ENCODE data around the gene DGKE. TPM values are rescaled to one million over a fixed set of nuclear protein-coding genes. Genes with fewer than 3 reads are reported as not detected.

DGKE gene
- 5.9 and 7.7 TPM in 2 replicates for total RNA-seq

GRCh38 chr17:56833809-56834379 lies at the start of gene DGKE, which contains the start of gene C17orf67:
TSS of gene DGKE (plus strand) at chr17:56834151. CDS start at chr17:56834796, 645 bp downstream.
TSS of gene C17orf67 (minus strand) at chr17:56833920. CDS start at chr17:56815810, 18,110 bp downstream.

GRCh38 chr17:56913867-56914580 lies 80.1 kb downstream of the DGKE start, which contains the start of gene TRIM25:
TSS of gene TRIM25 (minus strand) at chr17:56914049. CDS start at chr17:56913988, 61 bp downstream.

Other genes with a start within 250 kb of the DGKE start
- gene NOG, start 240.5 kb upstream of the DGKE start, total RNA-seq = under 0.01 and 0.42 TPM in 2 replicates
- 0.59 and 0.78 TPM in 2 replicates for gene C17orf67, start 231 bp upstream of the DGKE start, total RNA-seq
- gene TRIM25, start 79.9 kb downstream of the DGKE start, total RNA-seq = 14.8 and 23.8 TPM in 2 replicates
- gene COIL, start 126.9 kb downstream of the DGKE start, total RNA-seq = 14.5 and 14.6 TPM in 2 replicates
- gene SCPEP1, start 144.0 kb downstream of the DGKE start, total RNA-seq = 76.2 and 117 TPM in 2 replicates

Data from smooth muscle cell of the umbilical artery (primary cell).